Body of pancreas (tissue), 4 donors: ENCODE data around the gene SNAI3. TPM values are rescaled to one million over a fixed set of nuclear protein-coding genes. Genes with fewer than 3 reads are reported as not detected.

Source experiments
- ATAC-seq: fragments of 150-250 bp; one replicate; pipeline ENCODE4 v1.9.1; 2016
- DNase-seq, 4 donors: peaks; one replicate each; pipeline ENCODE4 v3.0.0-alpha.2; 2019
- H3K27ac ChIP-seq, 4 donors: fragments of 200-600 bp; sonication (generic); 1 replicate in 3 of 4; 2 replicates in 1 of 4; pipeline versions ENCODE4 v1.5.1 to v1.6.1; 2016 to 2019; ENCODE audit warnings: mild to moderate bottlenecking in 1 of 4, mixed read lengths in 1 of 4, moderate library complexity in 1 of 4
- H3K27me3 ChIP-seq, 2 donors: fragments of 200-600 bp; sonication (generic); one replicate each; pipeline ENCODE4 v1.6.0; 2016; ENCODE audit warnings: mild to moderate bottlenecking in 1 of 2
- H3K36me3 ChIP-seq, 2 donors: fragments of 200-600 bp; sonication (generic); replicated peaks in 1 of 2; 2 replicates each; pipeline ENCODE4 v1.5.1; 2016; ENCODE audit warnings: low read depth in 2 of 2; ENCODE audit not compliant: insufficient read depth in 1 of 2
- H3K4me1 ChIP-seq: fragments of 200-600 bp; sonication (generic); one replicate; pipeline ENCODE4 v1.6.0; 2016
- H3K4me3 ChIP-seq, 2 donors: fragments of 200-600 bp; sonication (generic); 1 replicate in 1 of 2; 2 replicates in 1 of 2; pipeline ENCODE4 v1.5.1; 2016 to 2019
- H3K9me3 ChIP-seq, 3 donors: fragments of 200-600 bp; sonication (generic); 1 replicate in 2 of 3; 2 replicates in 1 of 3; pipeline ENCODE4 v1.5.1; 2016
- POLR2A ChIP-seq, 3 donors: fragments of 450-650 bp; IDR thresholded peaks; one replicate each; pipeline ENCODE4 v1.6.1; 2016; ENCODE audit warnings: antibody characterized with exemption in 3 of 3, mild to moderate bottlenecking in 2 of 3
- WGBS, 2 donors: methylation state at CpG; one replicate each; pipeline ENCODE4 v1.1.5; 2017; 5-methylcytosine and 5-hydroxymethylcytosine counted together
- intact Hi-C: fragments of 100-400 bp; cut with DNase I; formaldehyde crosslinking; loops from one replicate; pipeline ENCODE4 v1.15.1; 2023
- total RNA-seq, 2 donors: library from RNA; depleted of rRNA; stranded (reverse); fragments of >200 nt; gene quantifications; one replicate each; pipeline ENCODE4 v1.1.0, GENCODE V29; 2016
- TF ChIP-seq, protein P1 (sequence below), 7 experiments: fragments of 450-650 bp in 4 of 7; fragments of 200-600 bp in 3 of 7; sonication (generic) in 3 of 7; IDR thresholded peaks; one replicate each; pipeline ENCODE4 v1.5.1; 2016 to 2019; ENCODE audit warnings: antibody characterized with exemption in 7 of 7

Gene SNAI3
- total RNA-seq, 2 donors from 2014 or later = 0.26 TPM; not detected in 1

GRCh38 chr16:88696441-88696840 lies 10.1 kb upstream of the SNAI3 start:
- 88 to 91% methylated on average over 12 to 14 of the region's 14 CpGs for WGBS, 2 donors
- Histone ChIP-seq H3K4me1 (peaks cover 3% of the 10 kb centered on the region), H3K27ac (no peak overlapping the region), H3K9me3 (no peaks in the 10 kb centered on the region), H3K4me3 (no peak overlapping the region), H3K36me3 (peaks cover 0 to 5% of the 10 kb centered on the region in 2 donors), H3K27me3 (no peaks in the 10 kb centered on the region)
- TF ChIP-seq, protein P1, sequence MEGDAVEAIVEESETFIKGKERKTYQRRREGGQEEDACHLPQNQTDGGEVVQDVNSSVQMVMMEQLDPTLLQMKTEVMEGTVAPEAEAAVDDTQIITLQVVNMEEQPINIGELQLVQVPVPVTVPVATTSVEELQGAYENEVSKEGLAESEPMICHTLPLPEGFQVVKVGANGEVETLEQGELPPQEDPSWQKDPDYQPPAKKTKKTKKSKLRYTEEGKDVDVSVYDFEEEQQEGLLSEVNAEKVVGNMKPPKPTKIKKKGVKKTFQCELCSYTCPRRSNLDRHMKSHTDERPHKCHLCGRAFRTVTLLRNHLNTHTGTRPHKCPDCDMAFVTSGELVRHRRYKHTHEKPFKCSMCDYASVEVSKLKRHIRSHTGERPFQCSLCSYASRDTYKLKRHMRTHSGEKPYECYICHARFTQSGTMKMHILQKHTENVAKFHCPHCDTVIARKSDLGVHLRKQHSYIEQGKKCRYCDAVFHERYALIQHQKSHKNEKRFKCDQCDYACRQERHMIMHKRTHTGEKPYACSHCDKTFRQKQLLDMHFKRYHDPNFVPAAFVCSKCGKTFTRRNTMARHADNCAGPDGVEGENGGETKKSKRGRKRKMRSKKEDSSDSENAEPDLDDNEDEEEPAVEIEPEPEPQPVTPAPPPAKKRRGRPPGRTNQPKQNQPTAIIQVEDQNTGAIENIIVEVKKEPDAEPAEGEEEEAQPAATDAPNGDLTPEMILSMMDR (IDR thresholded peaks at IDR 0.05) = no peak
- no peak for TF ChIP-seq POLR2A (IDR thresholded peaks at IDR 0.05)
- ATAC-seq = no peak
- no peak for DNase-seq
- intact Hi-C loops = no loop called here

- Histone ChIP-seq H3K4me3 (no peak overlapping the region), H3K4me1 (no peaks in the 10 kb centered on the region), H3K27me3 (no peaks in the 10 kb centered on the region), H3K27ac (no peak overlapping the region), H3K9me3 (no peaks in the 10 kb centered on the region), H3K36me3 (peaks cover 0 to 5% of the 10 kb centered on the region in 2 donors)
- intact Hi-C loops = no loop called here
- DNase-seq = no peak
- WGBS, 2 donors = 90 to 100% methylated on average over 1 to 7 of the region's 7 CpGs
- ATAC-seq = no peak
- no peak for TF ChIP-seq POLR2A (IDR thresholded peaks at IDR 0.05)
- TF ChIP-seq, protein P1 (IDR thresholded peaks at IDR 0.05) = no peak
Observed at GRCh38 chr16:88695753-88696152, 9.4 kb upstream of the SNAI3 start.

GRCh38 chr16:88695218-88695617 lies 8.9 kb upstream of the SNAI3 start:
- Histone ChIP-seq H3K27ac (no peak overlapping the region), H3K9me3 (no peaks in the 10 kb centered on the region), H3K4me1 (no peaks in the 10 kb centered on the region), H3K4me3 (no peak overlapping the region), H3K27me3 (no peaks in the 10 kb centered on the region), H3K36me3 (peaks cover 0 to 5% of the 10 kb centered on the region in 2 donors)
- intact Hi-C loops = no loop called here
- TF ChIP-seq POLR2A (IDR thresholded peaks at IDR 0.05) = no peak
- TF ChIP-seq, protein P1 (IDR thresholded peaks at IDR 0.05) = no peak
- WGBS, 2 donors = 71 to 72% methylated on average over 10 to 15 of the region's 15 CpGs
- DNase-seq (no peak), ATAC-seq (no peak)

- no peak overlapping the region for H3K4me3 ChIP-seq
- H3K9me3 ChIP-seq = no peaks in the 10 kb centered on the region
- TF ChIP-seq POLR2A (IDR thresholded peaks at IDR 0.05) = no peak
- peaks cover 0 to 5% of the 10 kb centered on the region in 2 donors for H3K36me3 ChIP-seq
- DNase-seq (no peak), ATAC-seq (no peak)
- 87% methylated on average over 36 of the region's 37 CpGs; no CpG with 5 or more reads in 1 of the 2 donors for WGBS, 2 donors
- H3K27ac ChIP-seq = no peak overlapping the region
- H3K27me3 ChIP-seq = no peaks in the 10 kb centered on the region
- intact Hi-C loops = no loop called here
- H3K4me1 ChIP-seq = no peaks in the 10 kb centered on the region
Observed at GRCh38 chr16:88694221-88695087, 8.1 kb upstream of the SNAI3 start.

- intact Hi-C loops = no loop called here
- TF ChIP-seq, protein P1 (IDR thresholded peaks at IDR 0.05) = no peak
- TF ChIP-seq POLR2A (IDR thresholded peaks at IDR 0.05) = no peak
- WGBS, 2 donors = 80 to 89% methylated on average over 20 to 38 of the region's 39 CpGs
- Histone ChIP-seq H3K27me3 (no peaks in the 10 kb centered on the region), H3K27ac (no peak overlapping the region), H3K9me3 (no peaks in the 10 kb centered on the region), H3K4me1 (peaks cover 1% of the 10 kb centered on the region), H3K36me3 (peaks cover 0 to 4% of the 10 kb centered on the region in 2 donors), H3K4me3 (no peak overlapping the region)
- ATAC-seq (no peak), DNase-seq (no peak)
Observed at GRCh38 chr16:88693420-88694177, 7.3 kb upstream of the SNAI3 start.
